PC-9 (cell line): ENCODE measurements around the gene ASIC3. TPM values are rescaled to one million over a fixed set of nuclear protein-coding genes. Genes with fewer than 3 reads are reported as not detected.
A peak's percentile ranks its signal among the peaks of the same experiment; 100 is the strongest.

Source experiments
- BruUV-seq: library from RNA; stranded (reverse); fragments of 400-500 nt; replicated peaks from 2 replicates; lab custom pipeline; 2021; lab: Mats Ljungman, UMichigan
- CTCF ChIA-PET: fragments of 300-600 bp; sonication (Branson Sonifier 250); formaldehyde crosslinking; loops from one replicate; lab custom pipeline; 2022; ENCODE audit warnings: antibody characterized with exemption; lab: Charles Lee
- POLR2A ChIA-PET: fragments of 300-600 bp; sonication (Branson Sonifier 250); formaldehyde crosslinking; loops from one replicate; lab custom pipeline; 2022; ENCODE audit warnings: antibody characterized with exemption; ENCODE audit not compliant: unreplicated experiment; lab: Charles Lee
- DNase-seq, 2 experiments: peaks; one replicate each; pipeline versions ENCODE4 v3.0.0 to v3.0.0-alpha.2; 2015 to 2022; ENCODE audit warnings: mixed read lengths in 1 of 2
- H2AFZ ChIP-seq: fragments of 200-600 bp; sonication (generic); 2 replicates; pipeline ENCODE4 v1.8.1; 2017; ENCODE audit warnings: antibody characterized with exemption
- H3F3A ChIP-seq: fragments of 200-600 bp; sonication (generic); 2 replicates; pipeline ENCODE4 v1.8.1; 2017; ENCODE audit warnings: antibody characterized with exemption, mild to moderate bottlenecking, low read depth; ENCODE audit not compliant: insufficient read depth
- H3K27ac ChIP-seq: fragments of 200-600 bp; sonication (generic); 2 replicates; pipeline ENCODE4 v1.6.1; 2016; ENCODE audit warnings: mixed run types
- H3K27me3 ChIP-seq: fragments of 200-600 bp; sonication (generic); 2 replicates; pipeline ENCODE4 v1.6.1; 2016; ENCODE audit warnings: low read depth, mixed run types; ENCODE audit not compliant: insufficient read depth
- H3K36me3 ChIP-seq: fragments of 200-600 bp; sonication (generic); 2 replicates; pipeline ENCODE4 v1.6.1; 2016; ENCODE audit warnings: low read depth, mixed run types
- H3K4me1 ChIP-seq: fragments of 200-600 bp; sonication (generic); replicated peaks from 2 replicates; pipeline ENCODE4 v1.6.1; 2016; ENCODE audit warnings: mixed run types; ENCODE audit not compliant: insufficient read depth
- H3K4me2 ChIP-seq: fragments of 200-600 bp; sonication (generic); 2 replicates; pipeline ENCODE4 v1.6.1; 2017; ENCODE audit warnings: mixed run types
- H3K4me3 ChIP-seq: fragments of 200-600 bp; sonication (generic); 2 replicates; pipeline ENCODE4 v1.6.1; 2016; ENCODE audit warnings: mixed run types
- H3K79me2 ChIP-seq: fragments of 200-600 bp; sonication (generic); 2 replicates; pipeline ENCODE4 v1.6.1; 2017; ENCODE audit warnings: low read depth, mixed run types
- H3K9me2 ChIP-seq: fragments of 200-600 bp; sonication (generic); 2 replicates; pipeline ENCODE4 v1.8.1; 2017; ENCODE audit warnings: mild to moderate bottlenecking; ENCODE audit not compliant: insufficient read depth
- H3K9me3 ChIP-seq: fragments of 200-600 bp; sonication (generic); 2 replicates; pipeline ENCODE4 v1.8.1; 2016; ENCODE audit warnings: low read depth; ENCODE audit not compliant: insufficient read depth
- H4K20me1 ChIP-seq: fragments of 200-600 bp; sonication (generic); 2 replicates; pipeline ENCODE4 v1.8.1; 2017; ENCODE audit not compliant: insufficient read depth
- EZH2 ChIP-seq: fragments of 200-600 bp; sonication (generic); IDR thresholded peaks from 2 replicates; pipeline ENCODE4 v1.8.0; 2017; ENCODE audit warnings: antibody characterized with exemption, low read depth
- intact Hi-C: fragments of 100-400 bp; cut with micrococcal nuclease; formaldehyde crosslinking; loops from one replicate; pipeline ENCODE4 v1.10.0; 2022; ENCODE audit not compliant: unreplicated experiment
- total RNA-seq: library from RNA; stranded (reverse); gene quantifications from 2 replicates; pipeline ENCODE4 v1.2.3, GENCODE V29; 2021
- TF ChIP-seq, protein P1 (sequence below): fragments of 200-600 bp; sonication (generic); conservative IDR thresholded peaks from 2 replicates; pipeline ENCODE4 v1.6.1; 2017; ENCODE audit warnings: mixed run types, antibody characterized with exemption, mild to moderate bottlenecking, moderate library complexity

The ASIC3 gene
- total RNA-seq, 1 experiment from 2014 or later, result 10.5 TPM

DNA sequence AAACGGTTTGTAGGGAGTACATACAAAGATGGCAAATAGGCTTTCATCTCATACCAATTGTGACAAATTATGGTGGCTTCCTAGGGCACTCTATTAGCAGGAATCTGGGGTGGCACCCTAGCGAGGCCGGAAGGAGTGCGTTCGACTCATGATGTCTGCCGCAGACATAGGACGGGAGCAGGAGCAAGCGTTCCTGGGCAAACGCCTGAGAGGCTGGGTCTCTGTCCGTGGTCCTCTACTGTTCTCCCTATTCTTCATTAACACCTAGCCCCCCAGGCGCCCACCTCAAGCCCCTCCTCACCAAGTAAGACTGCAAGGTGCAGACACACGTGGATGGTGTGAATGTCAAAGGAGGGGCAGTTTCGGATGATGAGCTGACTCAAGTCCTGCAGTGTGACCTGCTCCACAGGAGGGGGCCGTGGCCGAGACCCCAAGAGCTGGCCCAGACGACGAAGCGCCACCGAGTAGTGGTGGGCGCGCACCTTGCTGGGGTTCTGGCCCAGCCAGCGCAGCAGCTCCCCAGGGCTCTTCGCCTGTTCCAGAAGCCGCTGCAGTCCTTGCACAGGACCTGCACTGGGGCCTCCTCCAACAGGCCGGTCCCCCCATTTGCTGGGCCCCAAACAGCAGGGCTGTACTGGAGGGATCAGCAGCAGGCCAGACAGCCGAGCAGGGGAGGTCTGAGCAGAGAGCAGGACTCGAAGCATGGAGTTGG lies 31.0 kb downstream of the ASIC3 start:
- intact Hi-C loops, result no loop called here
- CTCF ChIA-PET, result no interaction called here
- Histone ChIP-seq H3F3A (peaks cover 65% of the 10 kb centered on the region), H3K9me2 (no peaks in the 10 kb centered on the region), H4K20me1 (peaks cover 8% of the 10 kb centered on the region; the same call in 1 of the 2 replicates), H3K4me2 (peak overlapping the region; percentile 100), H3K27me3 (no peaks in the 10 kb centered on the region), H3K9me3 (no peaks in the 10 kb centered on the region), H3K4me1 (peaks cover 26% of the 10 kb centered on the region), H3K36me3 (no peaks in the 10 kb centered on the region), H3K4me3 (peak overlapping the region; percentile 89), H2AFZ (no peak overlapping the region), H3K79me2 (peaks cover 38% of the 10 kb centered on the region), H3K27ac (no peak overlapping the region)
- DNase-seq, result no peak
- TF ChIP-seq EZH2, result no peak
- BruUV-seq, result TSS peak; percentile 5
- POLR2A ChIA-PET, result no interaction called here

DNA sequence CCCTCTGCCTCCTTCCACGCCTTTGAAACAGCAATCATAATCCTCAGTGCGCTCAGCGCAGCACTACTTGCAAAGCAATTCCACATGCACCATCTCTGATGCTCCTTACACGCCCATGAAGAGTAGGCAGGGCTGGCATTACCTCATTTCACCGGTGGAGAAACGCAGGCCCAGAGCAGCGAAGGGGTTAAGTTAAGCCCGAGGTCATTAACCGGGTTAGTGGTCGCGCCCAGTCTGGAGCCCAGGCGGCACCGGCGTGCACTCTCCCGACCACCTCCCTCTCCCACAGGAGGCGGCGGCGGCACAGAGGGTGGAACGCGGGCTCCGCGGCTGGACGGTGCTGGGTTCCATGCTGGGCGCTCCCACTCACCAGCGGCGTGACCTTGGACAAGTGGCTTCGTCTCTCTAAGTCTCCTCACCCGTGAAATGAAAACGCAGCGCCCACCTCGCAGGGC lies 31.8 kb downstream of the ASIC3 start:
- peaks cover 38% of the 10 kb centered on the region for H3K79me2 ChIP-seq
- no peak for DNase-seq
- peak overlapping the region; percentile 89 for H3K4me3 ChIP-seq
- peaks cover 64% of the 10 kb centered on the region for H3F3A ChIP-seq
- peaks cover 8% of the 10 kb centered on the region; the same call in 1 of the 2 replicates for H4K20me1 ChIP-seq
- TF ChIP-seq, protein P1, sequence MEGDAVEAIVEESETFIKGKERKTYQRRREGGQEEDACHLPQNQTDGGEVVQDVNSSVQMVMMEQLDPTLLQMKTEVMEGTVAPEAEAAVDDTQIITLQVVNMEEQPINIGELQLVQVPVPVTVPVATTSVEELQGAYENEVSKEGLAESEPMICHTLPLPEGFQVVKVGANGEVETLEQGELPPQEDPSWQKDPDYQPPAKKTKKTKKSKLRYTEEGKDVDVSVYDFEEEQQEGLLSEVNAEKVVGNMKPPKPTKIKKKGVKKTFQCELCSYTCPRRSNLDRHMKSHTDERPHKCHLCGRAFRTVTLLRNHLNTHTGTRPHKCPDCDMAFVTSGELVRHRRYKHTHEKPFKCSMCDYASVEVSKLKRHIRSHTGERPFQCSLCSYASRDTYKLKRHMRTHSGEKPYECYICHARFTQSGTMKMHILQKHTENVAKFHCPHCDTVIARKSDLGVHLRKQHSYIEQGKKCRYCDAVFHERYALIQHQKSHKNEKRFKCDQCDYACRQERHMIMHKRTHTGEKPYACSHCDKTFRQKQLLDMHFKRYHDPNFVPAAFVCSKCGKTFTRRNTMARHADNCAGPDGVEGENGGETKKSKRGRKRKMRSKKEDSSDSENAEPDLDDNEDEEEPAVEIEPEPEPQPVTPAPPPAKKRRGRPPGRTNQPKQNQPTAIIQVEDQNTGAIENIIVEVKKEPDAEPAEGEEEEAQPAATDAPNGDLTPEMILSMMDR, result no peak
- no peak for TF ChIP-seq EZH2
- BruUV-seq, result no TSS peak
- H3K27me3 ChIP-seq, result no peaks in the 10 kb centered on the region
- H3K9me2 ChIP-seq, result no peaks in the 10 kb centered on the region
- no peaks in the 10 kb centered on the region for H3K36me3 ChIP-seq
- H2AFZ ChIP-seq, result peak overlapping the region; percentile 89
- ChIA-PET POLR2A (interaction anchor here (0.5 kb wide), 1 partner anchor 1910 kb away, joined by 3 read pairs; no protein-coding TSS in a partner anchor), CTCF (no interaction called here)
- no peaks in the 10 kb centered on the region for H3K9me3 ChIP-seq
- intact Hi-C loops, result loop anchor here (1.0 to 10.0 kb wide), 2 partner anchors 20 to 105 kb away; partner anchors contain the start of gene KCNH2
- peak overlapping the region; percentile 100 for H3K4me2 ChIP-seq
- peak overlapping the region; percentile 70 for H3K27ac ChIP-seq
- peaks cover 30% of the 10 kb centered on the region for H3K4me1 ChIP-seq

DNA sequence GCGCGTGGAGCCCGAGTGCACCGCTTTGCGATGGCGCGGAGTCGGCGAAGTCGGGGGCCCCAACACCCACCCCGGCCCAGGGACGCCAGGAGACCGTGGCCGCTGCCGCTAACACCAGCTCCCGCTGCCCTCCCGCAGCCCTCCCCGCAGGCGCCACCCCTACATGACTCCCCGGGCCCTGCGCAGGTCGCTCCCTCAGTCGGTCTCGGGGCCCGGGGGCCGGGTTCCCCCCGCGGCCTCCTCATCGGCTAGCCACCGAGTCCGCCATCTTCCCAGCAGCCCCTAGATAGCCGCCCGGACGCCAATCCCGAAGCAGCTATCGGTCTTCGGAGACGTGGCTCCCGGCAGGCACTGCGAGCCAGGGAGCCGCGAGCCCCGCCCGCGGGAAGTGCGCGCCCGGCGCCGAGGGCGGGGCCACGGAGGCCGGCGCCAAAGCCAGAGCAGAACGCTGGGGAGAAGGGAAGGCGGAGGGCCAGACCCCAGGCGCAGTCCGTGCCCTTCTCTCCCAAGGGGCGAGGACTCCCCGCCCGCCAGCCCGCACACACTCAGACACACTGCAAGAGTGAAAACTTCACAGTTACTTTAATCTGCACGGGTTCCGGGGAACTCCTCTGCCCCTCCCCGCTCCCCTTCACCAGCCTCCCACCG lies 32.3 kb downstream of the ASIC3 start, which contains the start of gene FASTK:
Gene FASTK, minus strand, starts transcription at position 288 of the 648 bp plus-strand sequence. Its CDS starts 43 bp downstream, at position 245.
- Histone ChIP-seq H3K9me2 (no peaks in the 10 kb centered on the region), H3K9me3 (no peaks in the 10 kb centered on the region), H3K27me3 (no peaks in the 10 kb centered on the region), H3K36me3 (no peaks in the 10 kb centered on the region), H3F3A (peaks cover 68% of the 10 kb centered on the region), H3K27ac (peak within 1 kb of the TSS; percentile 70), H4K20me1 (peaks cover 8% of the 10 kb centered on the region; the same call in 1 of the 2 replicates), H3K4me2 (peak within 1 kb of the TSS; percentile 100), H3K4me1 (peaks cover 35% of the 10 kb centered on the region), H3K79me2 (peaks cover 38% of the 10 kb centered on the region), H2AFZ (peak within 1 kb of the TSS; percentile 89), H3K4me3 (peak within 1 kb of the TSS; percentile 89)
- POLR2A ChIA-PET, result interaction anchor here (0.5 to 0.6 kb wide), 2 partner anchors 17 to 1909 kb away, joined by 3 read pairs; no protein-coding TSS in a partner anchor
- TF ChIP-seq, protein P1, result no peak
- TF ChIP-seq EZH2, result no peak
- no TSS peak for BruUV-seq
- DNase-seq, result peak; percentile 82 to 93
- CTCF ChIA-PET, result interaction anchor here (0.7 kb wide), 1 partner anchor 52 kb away, joined by 3 read pairs; the partner anchor contains the start of gene ABCB8
- intact Hi-C loops, result loop anchor here (1.0 to 10.0 kb wide), 2 partner anchors 20 to 106 kb away; partner anchors contain the start of gene KCNH2
